A673 (cell line): ENCODE results near the gene MAGI1.

Experiments
- CTCF ChIP-seq: fragments of 300-800, 200-600 bp; sonication (generic); conservative IDR thresholded peaks from 2 replicates; pipeline ENCODE4 v1.5.1; 2017; ENCODE audit warnings: low read depth, mild to moderate bottlenecking, antibody characterized with exemption, low read length, moderate library complexity, mixed read lengths
- EZH2 ChIP-seq: fragments of 200-600 bp; sonication (generic); IDR thresholded peaks from 2 replicates; pipeline ENCODE4 v1.6.1; 2017; ENCODE audit warnings: borderline replicate concordance, low read depth, mild to moderate bottlenecking, mixed read lengths, antibody characterized with exemption, low read length; ENCODE audit not compliant: poor library complexity, severe bottlenecking

GRCh38 chr3:65642883-65643282 is 395.8 kb downstream of the MAGI1 start:
- TF ChIP-seq CTCF (no peak), EZH2 (no peak)
